GM13976 (cell line): ENCODE results near the gene ZFX.
"Not testable (repeated sequence)": the region's sequence is repeated elsewhere in the genome, so short reads cannot be mapped to it uniquely, and the experiment has no call there.

Experiments
- DNase-seq: peaks from one replicate; pipeline ENCODE4 v3.0.0; 2012; ENCODE audit warnings: low spot score
- in situ Hi-C: fragments of 300-500 bp; cut with MboI; formaldehyde crosslinking; loops from one replicate; pipeline ENCODE4 v1.12.0; 2022; ENCODE audit warnings: low sequenced_read_pairs, mixed read lengths, inconsistent platforms; ENCODE audit not compliant: unreplicated experiment
- TF ChIP-seq, protein P1 (sequence below): IDR thresholded peaks from 2 replicates; pipeline ENCODE4 v1.5.1; 2012; ENCODE audit warnings: borderline replicate concordance, mild to moderate bottlenecking; ENCODE audit not compliant: insufficient read depth; ENCODE audit errors: extremely low read depth, missing control alignments, control extremely low read depth

Gene ZFX

DNA sequence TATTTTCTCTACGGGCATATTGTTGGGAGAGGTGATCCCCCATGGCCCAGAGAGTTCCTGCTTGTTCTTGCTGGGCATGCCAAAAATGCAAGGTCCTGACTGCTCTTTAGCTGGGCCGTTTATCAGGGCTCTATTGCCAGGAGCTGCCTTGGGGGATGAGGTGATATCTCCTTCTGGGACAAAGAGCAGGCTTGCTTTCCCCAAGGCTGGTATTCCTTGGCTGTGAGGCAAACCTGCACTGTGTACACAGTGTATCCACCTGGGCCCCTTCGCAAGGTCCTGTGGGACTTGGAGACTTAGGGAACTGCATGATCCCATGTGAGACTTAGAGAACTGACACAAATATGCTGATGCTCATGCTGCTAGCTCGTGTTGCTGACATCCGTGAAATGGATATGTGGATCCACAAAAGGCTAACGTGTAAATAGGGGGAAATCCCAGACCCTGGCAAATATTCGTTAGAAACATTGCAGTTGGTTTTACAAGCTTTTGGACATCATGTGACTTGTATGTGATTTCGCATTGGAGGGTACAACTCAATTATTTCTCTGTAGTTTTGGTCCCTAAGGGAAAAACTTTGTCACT lies 24.4 kb upstream of the ZFX start:
- in situ Hi-C loops = no loop called here
- TF ChIP-seq, protein P1, sequence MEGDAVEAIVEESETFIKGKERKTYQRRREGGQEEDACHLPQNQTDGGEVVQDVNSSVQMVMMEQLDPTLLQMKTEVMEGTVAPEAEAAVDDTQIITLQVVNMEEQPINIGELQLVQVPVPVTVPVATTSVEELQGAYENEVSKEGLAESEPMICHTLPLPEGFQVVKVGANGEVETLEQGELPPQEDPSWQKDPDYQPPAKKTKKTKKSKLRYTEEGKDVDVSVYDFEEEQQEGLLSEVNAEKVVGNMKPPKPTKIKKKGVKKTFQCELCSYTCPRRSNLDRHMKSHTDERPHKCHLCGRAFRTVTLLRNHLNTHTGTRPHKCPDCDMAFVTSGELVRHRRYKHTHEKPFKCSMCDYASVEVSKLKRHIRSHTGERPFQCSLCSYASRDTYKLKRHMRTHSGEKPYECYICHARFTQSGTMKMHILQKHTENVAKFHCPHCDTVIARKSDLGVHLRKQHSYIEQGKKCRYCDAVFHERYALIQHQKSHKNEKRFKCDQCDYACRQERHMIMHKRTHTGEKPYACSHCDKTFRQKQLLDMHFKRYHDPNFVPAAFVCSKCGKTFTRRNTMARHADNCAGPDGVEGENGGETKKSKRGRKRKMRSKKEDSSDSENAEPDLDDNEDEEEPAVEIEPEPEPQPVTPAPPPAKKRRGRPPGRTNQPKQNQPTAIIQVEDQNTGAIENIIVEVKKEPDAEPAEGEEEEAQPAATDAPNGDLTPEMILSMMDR = no peak
- DNase-seq = no peak

DNA sequence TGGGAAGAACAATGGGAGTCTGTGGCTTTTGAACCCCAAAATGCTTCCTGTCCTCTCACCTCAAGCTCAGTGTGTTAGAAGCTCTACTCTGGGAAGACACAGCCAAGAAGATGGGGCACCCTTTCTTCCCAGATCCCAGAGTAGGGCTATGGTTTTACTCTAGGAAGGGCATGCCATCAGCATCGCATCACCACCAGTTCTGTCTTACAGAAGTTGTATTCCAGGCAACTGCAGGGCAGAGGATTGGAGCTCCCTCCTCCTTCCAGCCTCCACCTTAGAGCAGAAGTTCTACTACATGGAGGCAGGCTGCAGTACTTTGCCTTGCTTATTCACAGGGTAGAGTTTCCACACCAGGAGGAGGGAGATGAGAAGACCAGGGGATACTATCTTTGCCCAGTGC lies 18.1 kb upstream of the ZFX start:
- TF ChIP-seq, protein P1 = no peak

DNA sequence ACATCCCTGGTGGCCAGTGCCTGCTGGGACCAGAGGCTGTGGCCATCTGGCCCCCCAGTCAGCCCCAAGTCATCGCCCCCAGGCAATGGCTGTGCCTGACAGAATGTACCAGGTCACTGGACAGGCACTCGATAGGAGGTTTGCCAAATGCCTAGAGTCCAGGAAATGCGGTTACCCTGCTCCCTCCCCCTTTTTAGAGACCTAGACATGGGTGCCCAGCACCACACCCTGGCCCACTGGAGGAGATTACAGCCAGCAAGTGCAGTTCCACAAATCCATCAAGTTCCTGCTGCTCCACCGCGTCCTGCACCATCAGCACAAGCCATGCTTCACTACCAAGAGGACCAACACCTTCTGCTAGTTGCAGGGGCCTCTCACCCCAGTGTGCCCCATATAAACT lies 16.2 kb upstream of the ZFX start:
- TF ChIP-seq, protein P1 = no peak
- DNase-seq = no peak
- in situ Hi-C loops = no loop called here

More for the DNA sequence above, 18.1 kb upstream of the ZFX start:
- DNase-seq = no peak
- in situ Hi-C loops = no loop called here

DNA sequence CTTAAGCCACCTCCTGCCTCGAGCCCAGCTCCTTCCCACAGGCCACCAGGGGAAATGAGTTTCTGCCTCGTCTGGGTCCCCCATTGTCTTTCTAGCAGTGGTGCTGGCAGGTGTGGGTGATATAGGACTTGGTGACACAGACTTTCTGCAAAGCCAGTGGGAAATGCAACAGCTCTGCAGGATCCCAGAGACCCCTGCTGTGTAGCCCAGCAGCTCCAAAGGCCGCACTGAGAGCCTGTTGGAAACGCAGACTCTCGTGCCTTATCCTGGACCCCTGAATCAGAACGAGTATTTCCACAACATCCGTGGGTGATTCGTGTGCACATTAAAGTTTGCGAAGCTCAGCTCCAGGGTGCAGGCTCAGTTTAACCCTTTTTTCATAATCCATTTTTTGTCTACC lies 13.8 kb upstream of the ZFX start:
- DNase-seq, in situ Hi-C loops: not testable (repeated sequence)

DNA sequence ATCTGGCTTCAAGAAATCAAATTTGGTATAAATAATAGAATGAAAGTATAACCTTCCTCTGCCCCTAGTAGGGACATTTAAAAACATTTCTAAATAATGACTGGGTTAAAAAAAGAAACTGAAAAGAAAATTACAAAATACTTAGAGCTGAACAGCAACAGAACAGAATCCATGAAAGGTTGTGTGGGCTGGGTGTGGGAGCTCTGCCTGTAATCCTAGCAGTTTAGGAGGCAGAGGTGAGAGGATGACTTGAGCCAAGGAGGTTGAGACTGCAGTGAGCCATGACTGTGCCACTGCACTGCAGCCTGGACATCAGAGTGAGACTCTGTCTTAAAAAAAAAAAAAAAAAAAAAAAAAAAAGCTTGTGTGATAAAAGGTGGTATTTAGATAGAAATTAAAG lies 12.3 kb upstream of the ZFX start:
- TF ChIP-seq, protein P1 = no peak
- in situ Hi-C loops = no loop called here

DNA sequence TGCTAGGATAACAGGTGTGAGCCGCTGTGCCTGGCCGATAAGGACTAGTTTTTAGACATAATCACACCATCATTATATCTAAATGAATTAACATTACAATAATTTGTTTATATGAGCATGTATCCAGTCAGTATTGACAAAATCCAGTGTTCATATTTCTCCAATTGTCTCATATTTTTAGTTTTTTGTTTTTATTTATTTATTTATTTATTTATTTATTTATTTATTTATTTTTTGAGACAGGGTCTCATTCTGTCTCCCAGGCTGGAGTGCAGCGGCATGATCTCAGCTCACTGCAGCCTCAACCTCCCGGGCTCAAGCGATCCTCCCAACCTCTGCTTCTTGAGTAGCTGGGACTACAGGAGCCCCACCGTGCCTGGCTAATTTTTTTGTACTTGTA lies 5.5 kb upstream of the ZFX start:
- in situ Hi-C loops = not testable (repeated sequence)

More for the DNA sequence above, 12.3 kb upstream of the ZFX start:
- no peak for DNase-seq

DNA sequence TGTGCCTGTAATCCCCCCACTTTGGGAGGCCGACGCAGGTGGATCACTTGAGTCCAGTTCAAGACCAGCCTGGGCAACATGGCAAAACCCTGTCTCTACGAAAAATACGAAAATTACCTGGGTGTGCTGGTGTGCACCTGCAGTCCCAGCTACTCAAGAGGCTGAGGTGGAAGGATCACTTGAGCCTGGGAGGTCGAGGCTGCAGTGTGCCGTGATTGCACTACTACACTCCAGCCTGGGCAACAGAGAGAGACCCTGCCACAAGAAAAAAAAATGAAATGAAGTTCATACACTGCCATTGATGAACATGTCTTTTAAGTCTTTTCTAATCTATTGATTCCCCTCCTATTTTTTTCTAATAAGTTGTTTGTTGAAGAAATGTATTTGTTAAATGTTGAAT lies 5.0 kb upstream of the ZFX start:
- in situ Hi-C loops = no loop called here

More for the DNA sequence above, 5.5 kb upstream of the ZFX start:
- DNase-seq = not testable (repeated sequence)

More for the DNA sequence above, 5.0 kb upstream of the ZFX start:
- TF ChIP-seq, protein P1 = no peak
- no peak for DNase-seq
